OCI-LY7 (cell line): Measurements from ENCODE around the gene NBEAL2. TPM values are rescaled to one million over a fixed set of nuclear protein-coding genes. Genes with fewer than 3 reads are reported as not detected.

Source experiments
- BruUV-seq: library from RNA; stranded (reverse); fragments of 400-500 nt; replicated peaks from 2 replicates; lab custom pipeline; 2021; lab: Mats Ljungman, UMichigan
- CTCF ChIA-PET: fragments of 300-600 bp; sonication (Branson Sonifier 250); formaldehyde crosslinking; loops from one replicate; lab custom pipeline; 2022; ENCODE audit warnings: antibody characterized with exemption; ENCODE audit not compliant: unreplicated experiment; lab: Charles Lee
- POLR2A ChIA-PET: fragments of 300-600 bp; sonication (Branson Sonifier 250); formaldehyde crosslinking; loops from one replicate; lab custom pipeline; 2022; ENCODE audit warnings: antibody characterized with exemption; lab: Charles Lee
- DNase-seq: peaks from one replicate; pipeline ENCODE4 v3.0.0-alpha.2; 2015; ENCODE audit warnings: low spot score
- H2AFZ ChIP-seq: fragments of 200-600 bp; sonication (generic), shearing (Covaris generic); 2 replicates; pipeline ENCODE4 v1.6.1; 2014; ENCODE audit warnings: mild to moderate bottlenecking, antibody characterized with exemption, low read length, moderate library complexity
- H3K27ac ChIP-seq: fragments of 200-600 bp; sonication (generic); 2 replicates; pipeline ENCODE4 v1.5.1; 2014; ENCODE audit warnings: mixed run types, low read depth, mild to moderate bottlenecking, moderate library complexity, low read length, inconsistent platforms; ENCODE audit not compliant: poor library complexity, severe bottlenecking
- H3K36me3 ChIP-seq: fragments of 200-600 bp; sonication (generic); 2 replicates; pipeline ENCODE4 v1.6.1; 2014; ENCODE audit warnings: mild to moderate bottlenecking, antibody characterized with exemption, low read length, moderate library complexity, mixed read lengths; ENCODE audit not compliant: insufficient read depth
- H3K4me1 ChIP-seq: fragments of 200-600 bp; sonication (generic); 2 replicates; pipeline ENCODE4 v1.5.1; 2014; ENCODE audit warnings: mild to moderate bottlenecking, low read length; ENCODE audit not compliant: insufficient read depth, poor library complexity, severe bottlenecking
- H3K4me2 ChIP-seq: fragments of 200-600 bp; sonication (generic); 2 replicates; pipeline ENCODE4 v1.6.1; 2014; ENCODE audit warnings: mild to moderate bottlenecking, low read length
- H3K4me3 ChIP-seq: fragments of 200-600 bp; sonication (generic); 2 replicates; pipeline ENCODE4 v1.5.1; 2014; ENCODE audit warnings: mild to moderate bottlenecking, low read depth, low read length; ENCODE audit not compliant: poor library complexity, severe bottlenecking
- H3K79me2 ChIP-seq: fragments of 200-600 bp; sonication (generic); 2 replicates; pipeline ENCODE4 v1.6.1; 2016; ENCODE audit warnings: low read depth, mild to moderate bottlenecking, low read length, moderate library complexity, mixed read lengths; ENCODE audit not compliant: insufficient read depth
- H3K9me2 ChIP-seq: fragments of 200-600 bp; sonication (generic); 2 replicates; pipeline ENCODE4 v1.6.1; 2016; ENCODE audit warnings: mild to moderate bottlenecking, low read length, mixed read lengths; ENCODE audit not compliant: insufficient read depth
- H3K9me3 ChIP-seq: fragments of 200-600 bp; sonication (generic); 2 replicates; pipeline ENCODE4 v1.6.1; 2014; ENCODE audit warnings: mild to moderate bottlenecking, mixed run types, low read length, mixed read lengths
- H4K20me1 ChIP-seq: fragments of 200-600 bp; sonication (generic); 2 replicates; pipeline ENCODE4 v1.6.1; 2014; ENCODE audit warnings: mild to moderate bottlenecking, antibody characterized with exemption, low read length, moderate library complexity, mixed read lengths; ENCODE audit not compliant: insufficient read depth
- CTCF ChIP-seq: fragments of 200-600 bp; sonication (generic); conservative IDR thresholded peaks from 2 replicates; pipeline ENCODE4 v1.5.1; 2014; ENCODE audit warnings: mild to moderate bottlenecking, antibody characterized with exemption, low read length, moderate library complexity, mixed read lengths
- EZH2phosphoT487 ChIP-seq: fragments of 200-600 bp; sonication (generic); IDR thresholded peaks from 2 replicates; pipeline ENCODE4 v1.6.1; 2018; ENCODE audit warnings: low read depth, borderline replicate concordance, mild to moderate bottlenecking, mixed run types, antibody characterized with exemption, low read length, moderate library complexity, mixed read lengths
- intact Hi-C: fragments of 100-400 bp; cut with micrococcal nuclease; formaldehyde crosslinking; loops from one replicate; pipeline ENCODE4 v1.10.0; 2022; ENCODE audit not compliant: unreplicated experiment
- total RNA-seq, 2 experiments: library from RNA; depleted of rRNA in 1 of 2; stranded (reverse); fragments of >200 nt in 1 of 2; shearing (Covaris generic) in 1 of 2; gene quantifications; 2 replicates each; pipeline ENCODE4 v1.2.3, GENCODE V29; 2014 to 2022

Gene NBEAL2
- total RNA-seq, 2 experiments from 2014 or later: 74.9 to 149 TPM

- intact Hi-C loops: loop anchor here (2.0 kb wide), 1 partner anchor 186 kb away; no protein-coding TSS in a partner anchor
- peak within 1 kb of the TSS; percentile 90 for H3K4me2 ChIP-seq
- H2AFZ ChIP-seq: no peak within 1 kb of the TSS
- H3K9me2 ChIP-seq: no peaks in the 10 kb centered on the region
- H3K4me1 ChIP-seq: peaks cover 70% of the 10 kb centered on the region
- BruUV-seq: no TSS peak
- H3K27ac ChIP-seq: peak within 1 kb of the TSS; percentile 82
- H3K4me3 ChIP-seq: peak within 1 kb of the TSS; percentile 74
- H3K9me3 ChIP-seq: no peaks in the 10 kb centered on the region
- peaks cover 38% of the 10 kb centered on the region for H3K36me3 ChIP-seq
- peak; percentile 98 for DNase-seq
- H4K20me1 ChIP-seq: peaks cover 10% of the 10 kb centered on the region; the same call in 1 of the 2 replicates
- H3K79me2 ChIP-seq: peaks cover 70% of the 10 kb centered on the region
- ChIA-PET CTCF (interaction anchor here (0.5 to 0.8 kb wide), 3 partner anchors 21 to 1076 kb away, joined by 3 to 4 read pairs (median 3); no protein-coding TSS in a partner anchor), POLR2A (interaction anchor here (0.6 to 1.5 kb wide), 11 partner anchors 17 to 1486 kb away, joined by 3 to 14 read pairs (median 6); no protein-coding TSS in a partner anchor)
- TF ChIP-seq CTCF: no peak
- TF ChIP-seq EZH2phosphoT487: no peak
Measured at GRCh38 chr3:46976326-46977190, 2.9 kb upstream of the NBEAL2 start, which contains the start of gene CCDC12. CCDC12 (minus strand) TSS chr3:46976745; CDS start chr3:46976732, 13 bp downstream.

GRCh38 chr3:46977811-46978195, 1.7 kb upstream of the NBEAL2 start:
- CTCF ChIA-PET: no interaction called here
- TF ChIP-seq EZH2phosphoT487: no peak
- no peak for TF ChIP-seq CTCF
- Histone ChIP-seq H3K9me3 (no peaks in the 10 kb centered on the region), H3K9me2 (no peaks in the 10 kb centered on the region), H3K4me3 (peak overlapping the region; percentile 96), H3K79me2 (peaks cover 69% of the 10 kb centered on the region), H4K20me1 (peaks cover 5% of the 10 kb centered on the region; the same call in 1 of the 2 replicates), H3K4me2 (peak overlapping the region; percentile 90), H3K36me3 (peaks cover 28% of the 10 kb centered on the region), H3K4me1 (peaks cover 70% of the 10 kb centered on the region), H2AFZ (no peak overlapping the region), H3K27ac (peak overlapping the region; percentile 77)
- no TSS peak for BruUV-seq
- POLR2A ChIA-PET: interaction anchor here (0.6 to 5.6 kb wide), 3 partner anchors 22 to 231 kb away, joined by 3 to 39 read pairs (median 3); no protein-coding TSS in a partner anchor
- DNase-seq: no peak
- intact Hi-C loops: loop anchor here (2.0 kb wide), 2 partner anchors 51 to 185 kb away; no protein-coding TSS in a partner anchor
